HEK293 (cell line): ENCODE results near the gene TNIK.

Experiments
- CTCF ChIA-PET: fragments of 350-600 bp; formaldehyde crosslinking; extraction: SDS; loops from one replicate; lab custom pipeline; 2021; ENCODE audit warnings: antibody characterized with exemption; lab: Yijun Ruan, JAX
- POLR2A ChIA-PET: fragments of 300-600 bp; formaldehyde crosslinking; extraction: SDS; loops from one replicate; lab custom pipeline; 2020; ENCODE audit warnings: antibody characterized with exemption, inconsistent platforms; lab: Yijun Ruan, JAX
- H3K27ac ChIP-seq: fragments of 200-500 bp; sonication (Bioruptor generic); 2 replicates; pipeline ENCODE4 v1.5.1; 2014; ENCODE audit warnings: low read depth, low read length, control low read depth, inconsistent platforms; ENCODE audit errors: extremely low read depth
- H3K36me3 ChIP-seq, 2 experiments: fragments of 200-500 bp in 1 of 2; sonication (Bioruptor generic) in 1 of 2; 1 replicate in 1 of 2; 2 replicates in 1 of 2; pipeline ENCODE4 v1.5.1; 2014 to 2017; ENCODE audit warnings: inconsistent platforms in 2 of 2, low read length in 2 of 2; ENCODE audit not compliant: control insufficient read depth in 2 of 2, insufficient read depth in 1 of 2
- H3K4me1 ChIP-seq: fragments of 200-500 bp; sonication (Bioruptor generic); 2 replicates; pipeline ENCODE4 v1.5.1; 2014; ENCODE audit warnings: mild to moderate bottlenecking, low read length, inconsistent platforms; ENCODE audit not compliant: control insufficient read depth, insufficient read depth
- H3K4me3 ChIP-seq: 2 replicates; pipeline ENCODE4 v1.5.1; 2011; ENCODE audit warnings: low read depth, mild to moderate bottlenecking, control low read depth, low read length, moderate library complexity
- H3K9me3 ChIP-seq: fragments of 200-500 bp; sonication (Bioruptor generic); 2 replicates; pipeline ENCODE4 v1.5.1; 2014; ENCODE audit warnings: low read depth, low read length, inconsistent platforms; ENCODE audit not compliant: control insufficient read depth, insufficient read depth
- BCL6B ChIP-seq: fragments of 450-650 bp; formaldehyde crosslinking; IDR thresholded peaks from 2 replicates; pipeline ENCODE4 v1.5.1; 2017; ENCODE audit warnings: missing biosample characterization, missing genetic modification characterization
- GLIS1 ChIP-seq: fragments of 450-650 bp; formaldehyde crosslinking; IDR thresholded peaks from 2 replicates; pipeline ENCODE4 v1.5.1; 2016; ENCODE audit warnings: missing biosample characterization, missing genetic modification characterization
- INSM2 ChIP-seq: fragments of 450-650 bp; formaldehyde crosslinking; IDR thresholded peaks from 2 replicates; pipeline ENCODE4 v1.5.1; 2016; ENCODE audit warnings: missing biosample characterization, missing genetic modification characterization
- MZF1 ChIP-seq: fragments of 450-650 bp; formaldehyde crosslinking; IDR thresholded peaks from 2 replicates; pipeline ENCODE4 v1.5.1; 2017; ENCODE audit warnings: missing biosample characterization, missing genetic modification characterization, borderline replicate concordance
- OSR2 ChIP-seq: fragments of 450-650 bp; formaldehyde crosslinking; IDR thresholded peaks from 2 replicates; pipeline ENCODE4 v1.5.1; 2016; ENCODE audit warnings: missing biosample characterization, missing genetic modification characterization
- OVOL3 ChIP-seq: fragments of 450-650 bp; formaldehyde crosslinking; IDR thresholded peaks from 2 replicates; pipeline ENCODE4 v1.5.1; 2016; ENCODE audit warnings: missing biosample characterization, missing genetic modification characterization
- PRDM6 ChIP-seq: fragments of 450-650 bp; formaldehyde crosslinking; IDR thresholded peaks from 2 replicates; pipeline ENCODE4 v1.5.1; 2017; ENCODE audit warnings: missing biosample characterization, missing genetic modification characterization
- TRIM28 ChIP-seq: IDR thresholded peaks from 2 replicates; pipeline ENCODE4 v1.6.1; 2011; ENCODE audit warnings: low read length, control low read depth, borderline replicate concordance
- ZBTB17 ChIP-seq: fragments of 450-650 bp; formaldehyde crosslinking; IDR thresholded peaks from 2 replicates; pipeline ENCODE4 v1.5.1; 2016; ENCODE audit warnings: missing biosample characterization, missing genetic modification characterization
- ZFP37 ChIP-seq: fragments of 450-650 bp; formaldehyde crosslinking; IDR thresholded peaks from 2 replicates; pipeline ENCODE4 v1.5.1; 2016; ENCODE audit warnings: missing biosample characterization, missing genetic modification characterization
- ZNF10 ChIP-seq: fragments of 450-650 bp; formaldehyde crosslinking; IDR thresholded peaks from 2 replicates; pipeline ENCODE4 v1.5.1; 2017; ENCODE audit warnings: missing biosample characterization, missing genetic modification characterization
- ZNF148 ChIP-seq: fragments of 450-650 bp; formaldehyde crosslinking; IDR thresholded peaks from 2 replicates; pipeline ENCODE4 v1.5.0; 2017; ENCODE audit warnings: missing biosample characterization, missing genetic modification characterization, borderline replicate concordance
- ZNF19 ChIP-seq: fragments of 450-650 bp; formaldehyde crosslinking; IDR thresholded peaks from 2 replicates; pipeline ENCODE4; 2016; ENCODE audit warnings: missing biosample characterization, missing genetic modification characterization, low read depth
- ZNF24 ChIP-seq: fragments of 450-650 bp; formaldehyde crosslinking; IDR thresholded peaks from 2 replicates; pipeline ENCODE4 v1.5.1; 2016; ENCODE audit warnings: missing biosample characterization, missing genetic modification characterization
- ZNF394 ChIP-seq: fragments of 450-650 bp; formaldehyde crosslinking; IDR thresholded peaks from 2 replicates; pipeline ENCODE4 v1.5.1; 2016; ENCODE audit warnings: missing biosample characterization, missing genetic modification characterization, mild to moderate bottlenecking, moderate library complexity, borderline replicate concordance
- ZNF398 ChIP-seq: fragments of 450-650 bp; formaldehyde crosslinking; IDR thresholded peaks from 2 replicates; pipeline ENCODE4 v1.5.1; 2017; ENCODE audit warnings: missing biosample characterization, missing genetic modification characterization
- ZNF416 ChIP-seq: fragments of 450-650 bp; formaldehyde crosslinking; IDR thresholded peaks from 2 replicates; pipeline ENCODE4 v1.5.1; 2016; ENCODE audit warnings: missing biosample characterization, missing genetic modification characterization
- ZNF473 ChIP-seq: fragments of 450-650 bp; formaldehyde crosslinking; IDR thresholded peaks from 2 replicates; pipeline ENCODE4 v1.5.1; 2017; ENCODE audit warnings: missing biosample characterization, missing genetic modification characterization
- ZNF560 ChIP-seq: fragments of 450-650 bp; formaldehyde crosslinking; IDR thresholded peaks from 2 replicates; pipeline ENCODE4 v1.5.1; 2017; ENCODE audit warnings: missing biosample characterization, missing genetic modification characterization, borderline replicate concordance
- ZNF600 ChIP-seq: fragments of 450-650 bp; formaldehyde crosslinking; IDR thresholded peaks from 2 replicates; pipeline ENCODE4 v1.5.1; 2016; ENCODE audit warnings: missing biosample characterization, missing genetic modification characterization
- ZNF692 ChIP-seq: fragments of 450-650 bp; formaldehyde crosslinking; IDR thresholded peaks from 2 replicates; pipeline ENCODE4 v1.5.1; 2016; ENCODE audit warnings: missing biosample characterization, missing genetic modification characterization

The TNIK gene

GRCh38 chr3:171354049-171354705 lies 106.0 kb downstream of the TNIK start:
- Histone ChIP-seq H3K4me3 (no peak overlapping the region), H3K36me3 (no peaks in the 10 kb centered on the region), H3K9me3 (no peaks in the 10 kb centered on the region), H3K4me1 (peaks cover 33% of the 10 kb centered on the region)
- CTCF ChIA-PET = interaction anchor here (0.6 to 1.3 kb wide), 2 partner anchors 9 to 180 kb away, joined by 3 to 4 read pairs; no protein-coding TSS in a partner anchor
- TF ChIP-seq MZF1 (tag by site-specific recombination) (peak; percentile 86; the same call in 1 of the 2 replicates), ZNF24 (tag by site-specific recombination) (peak; percentile 32; the same call in 1 of the 2 replicates), ZNF10 (no peak), ZNF398 (no peak), ZNF19 (tag by site-specific recombination) (no peak), OVOL3 (tag by site-specific recombination) (no peak), OSR2 (tag by site-specific recombination) (0 out of 2 replicates have a peak, but pooled peaks have one; percentile 6), ZNF148 (tag by site-specific recombination) (no peak), BCL6B (no peak), ZNF473 (tag by site-specific recombination) (no peak), ZBTB17 (tag by site-specific recombination) (peak; percentile 69), ZNF394 (0 out of 2 replicates have a peak, but pooled peaks have one; percentile 7), PRDM6 (tag by site-specific recombination) (peak; percentile 81), ZFP37 (no peak), INSM2 (tag by site-specific recombination) (0 out of 2 replicates have a peak, but pooled peaks have one; percentile 10)
- TF ChIP-seq, all 188 proteins: peak for 7
- no peak overlapping the region for H3K27ac ChIP-seq
- POLR2A ChIA-PET = no interaction called here

GRCh38 chr3:171353423-171353822 lies 106.8 kb downstream of the TNIK start:
- peaks cover 35% of the 10 kb centered on the region for H3K4me1 ChIP-seq
- CTCF ChIA-PET = interaction anchor here (1.3 kb wide), 1 partner anchor 8 kb away, joined by 4 read pairs; no protein-coding TSS in a partner anchor
- no peaks in the 10 kb centered on the region for H3K9me3 ChIP-seq
- H3K36me3 ChIP-seq = no peaks in the 10 kb centered on the region
- no peak overlapping the region for H3K27ac ChIP-seq
- no peak overlapping the region for H3K4me3 ChIP-seq
- POLR2A ChIA-PET = no interaction called here
- TF ChIP-seq ZNF600 (tag by site-specific recombination) (peak; percentile 37; the same call in 1 of the 2 replicates), ZNF416 (tag by site-specific recombination) (no peak), ZBTB17 (tag by site-specific recombination) (no peak), ZNF560 (tag by site-specific recombination) (no peak), OSR2 (tag by site-specific recombination) (peak; percentile 32; the same call in 1 of the 2 replicates), GLIS1 (tag by site-specific recombination) (no peak), TRIM28 (no peak), ZNF692 (tag by site-specific recombination) (no peak), ZNF398 (no peak)
